Nephron (organoid): Measurements from ENCODE around the gene UQCRC1.

Experiments used
- H3K27ac Mint-ChIP-seq, 3 experiments: 2 replicates each; pipeline ENCODE4 v1.8.0; 2020; ENCODE audit warnings: mixed read lengths in 3 of 3, mild to moderate bottlenecking in 2 of 3, moderate library complexity in 1 of 3
- H3K27me3 Mint-ChIP-seq: 2 replicates; pipeline ENCODE4 v1.8.0; 2021; ENCODE audit warnings: low read depth, mild to moderate bottlenecking, moderate library complexity, mixed read lengths
- H3K36me3 Mint-ChIP-seq: 2 replicates; pipeline ENCODE4 v1.8.0; 2020; ENCODE audit warnings: low read depth, mixed read lengths
- H3K4me1 Mint-ChIP-seq: 2 replicates; pipeline ENCODE4 v1.8.0; 2020; ENCODE audit warnings: mixed read lengths
- H3K4me3 Mint-ChIP-seq, 3 experiments: 2 replicates each; pipeline ENCODE4 v1.8.0; 2020; ENCODE audit warnings: mild to moderate bottlenecking in 3 of 3, mixed read lengths in 3 of 3, moderate library complexity in 2 of 3
- H3K9me3 Mint-ChIP-seq: 2 replicates; pipeline ENCODE4 v1.8.0; 2020; ENCODE audit warnings: mixed read lengths
- CTCF ChIP-seq, 3 experiments: fragments of 200-600 bp; sonication (generic); IDR thresholded peaks; one replicate each; pipeline ENCODE4 v1.5.0; 2021; ENCODE audit warnings: antibody characterized with exemption in 3 of 3; ENCODE audit not compliant: unreplicated experiment in 3 of 3

The UQCRC1 gene

DNA sequence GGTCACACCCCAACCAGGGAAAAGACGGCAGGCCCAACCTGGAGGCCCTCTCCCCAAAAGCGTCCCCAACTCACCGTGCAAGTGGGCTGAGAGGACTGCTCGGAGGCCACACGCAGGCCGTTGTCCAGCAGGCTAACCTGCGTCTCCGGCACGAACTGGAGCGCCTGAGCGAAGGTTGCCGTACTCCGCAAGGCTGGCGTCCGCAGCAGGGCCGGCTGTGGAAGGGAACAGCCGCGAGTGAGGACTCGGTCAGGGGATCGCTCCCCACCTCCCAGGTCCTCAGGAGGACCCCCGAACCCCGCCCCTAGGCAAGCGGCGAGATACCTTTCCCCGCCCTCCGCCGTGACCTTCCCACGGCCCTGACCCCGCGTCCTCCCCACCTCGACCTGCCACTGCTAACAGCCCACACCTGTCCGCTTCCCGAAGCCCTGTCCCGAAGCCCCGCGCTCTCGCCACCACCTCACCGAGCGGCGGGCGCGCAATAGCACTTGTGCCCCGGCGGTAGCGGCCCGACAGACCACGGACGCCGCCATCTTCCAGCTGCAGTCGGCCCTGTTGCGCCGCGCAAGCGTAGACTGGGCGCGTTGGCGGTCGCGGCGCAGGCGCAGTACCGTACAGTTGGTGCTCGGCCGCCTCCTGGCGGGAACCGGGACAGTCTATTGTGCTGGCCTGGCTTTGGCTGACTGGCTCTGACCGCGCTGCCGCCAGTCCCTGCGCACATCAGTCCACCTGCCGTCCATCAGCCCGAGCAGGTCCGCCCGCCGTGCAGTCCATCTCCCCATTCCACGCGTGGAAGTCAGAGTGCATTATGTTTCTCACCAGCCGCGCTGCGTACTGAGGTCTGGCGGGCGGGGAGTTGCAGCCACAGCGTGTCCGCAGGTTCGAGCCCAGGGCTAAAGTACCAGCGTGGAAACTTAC, at the start of gene UQCRC1:
Gene UQCRC1, minus strand, starts transcription at position 559 of the 918 bp plus-strand sequence. Its CDS starts 26 bp downstream, at position 533.
- Mint-ChIP-seq H3K36me3 (peaks cover 34% of the 10 kb centered on the region), H3K4me1 (peaks cover 16% of the 10 kb centered on the region), H3K27me3 (peaks cover 4% of the 10 kb centered on the region), H3K4me3 (peak within 1 kb of the TSS; percentile 98 to 99 (median 98)), H3K27ac (peak within 1 kb of the TSS; percentile 86 to 97 (median 93)), H3K9me3 (no peaks in the 10 kb centered on the region)
- TF ChIP-seq CTCF (IDR thresholded peaks at IDR 0.05; ENCODE audit: unreplicated experiment in 3 of 3) = peak; percentile 73 to 82 (median 78)

DNA sequence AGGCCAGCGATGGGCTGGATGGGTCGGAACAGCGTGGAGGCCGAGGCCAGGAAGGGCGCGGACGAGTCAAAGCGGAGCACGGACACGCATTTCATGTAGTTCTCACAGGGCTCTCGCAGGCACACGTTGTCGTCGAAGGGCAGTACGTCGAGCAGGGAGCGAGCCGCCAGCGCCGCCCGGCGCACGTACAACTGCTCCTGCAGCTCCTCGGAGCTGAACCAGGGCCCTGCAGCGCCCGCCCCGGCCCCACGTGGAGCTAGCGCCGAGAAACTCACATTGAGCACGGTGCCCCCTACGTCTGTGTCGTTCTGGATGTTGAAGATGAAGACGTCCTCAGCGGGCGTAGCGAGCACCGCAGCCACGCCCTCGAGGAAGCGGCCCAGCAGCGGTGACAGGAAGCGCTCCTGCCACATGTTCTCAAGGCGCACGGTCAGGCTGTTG, 47.4 kb upstream of the UQCRC1 start:
- Mint-ChIP-seq H3K27ac (no peak overlapping the region), H3K4me1 (no peaks in the 10 kb centered on the region), H3K36me3 (peaks cover 6% of the 10 kb centered on the region), H3K4me3 (peak overlapping the region in 1 of 3 experiments; percentile 27), H3K9me3 (peaks cover 3% of the 10 kb centered on the region), H3K27me3 (peaks cover 25% of the 10 kb centered on the region)
- no peak for TF ChIP-seq CTCF (IDR thresholded peaks at IDR 0.05; ENCODE audit: unreplicated experiment in 3 of 3)

DNA sequence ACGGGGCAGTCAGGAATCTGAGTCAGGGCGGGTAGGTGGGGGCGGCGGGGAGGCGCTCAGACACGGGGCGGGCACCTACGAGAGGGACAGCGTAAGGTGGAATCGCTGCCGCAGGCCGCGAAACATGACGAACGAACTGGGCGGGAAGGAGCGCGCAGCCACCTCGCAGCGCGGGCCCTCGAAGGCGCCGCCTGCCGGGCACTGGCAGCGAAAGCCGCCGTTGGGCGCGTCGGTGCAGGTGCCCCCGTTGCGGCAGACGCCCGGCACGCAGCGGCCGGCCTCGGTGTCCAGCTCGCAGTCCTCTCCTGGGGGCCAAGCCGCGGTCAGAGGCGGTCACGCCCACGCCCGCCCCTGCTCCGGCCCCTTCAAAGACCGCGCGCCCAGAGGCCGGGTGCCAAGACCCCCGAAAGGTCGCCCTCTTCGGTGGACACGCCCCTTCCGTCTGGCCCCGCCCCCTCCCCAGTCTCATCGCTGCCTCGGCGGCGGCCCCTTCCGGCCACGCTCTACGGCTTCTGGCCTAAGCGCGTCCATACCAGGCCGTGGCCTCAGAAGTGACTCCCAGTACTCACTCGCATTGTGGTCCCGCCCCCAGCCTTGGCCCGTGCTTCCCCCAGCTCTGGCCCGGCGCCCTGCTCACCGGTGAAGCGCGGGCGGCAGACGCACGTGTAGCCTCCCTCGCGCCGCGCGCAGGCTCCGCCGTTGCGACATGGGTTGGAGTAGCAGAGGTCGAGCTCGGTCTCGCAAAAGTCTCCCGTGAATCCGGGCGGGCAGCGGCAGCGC, 46.8 kb upstream of the UQCRC1 start:
- TF ChIP-seq CTCF (IDR thresholded peaks at IDR 0.05; ENCODE audit: unreplicated experiment in 3 of 3) = peak; percentile 63 to 86 (median 69)

GRCh38 chr3:48655606-48656005, 46.2 kb upstream of the UQCRC1 start:
- no peak overlapping the region for H3K27ac Mint-ChIP-seq

More for the DNA sequence above, 46.8 kb upstream of the UQCRC1 start:
- Mint-ChIP-seq H3K27me3 (peaks cover 23% of the 10 kb centered on the region), H3K4me3 (peak overlapping the region in 2 of 3 experiments; percentile 32 to 46), H3K36me3 (peaks cover 6% of the 10 kb centered on the region), H3K9me3 (peaks cover 3% of the 10 kb centered on the region), H3K27ac (no peak overlapping the region), H3K4me1 (no peaks in the 10 kb centered on the region)

GRCh38 chr3:48655063-48655462, 45.6 kb upstream of the UQCRC1 start:
- Mint-ChIP-seq H3K27me3 (peaks cover 23% of the 10 kb centered on the region), H3K4me3 (peak overlapping the region; percentile 43 to 78 (median 65)), H3K9me3 (peaks cover 3% of the 10 kb centered on the region), H3K4me1 (no peaks in the 10 kb centered on the region), H3K36me3 (peaks cover 6% of the 10 kb centered on the region), H3K27ac (no peak overlapping the region)
- no peak for TF ChIP-seq CTCF (IDR thresholded peaks at IDR 0.05; ENCODE audit: unreplicated experiment in 3 of 3)

More at GRCh38 chr3:48655606-48656005, 46.2 kb upstream of the UQCRC1 start:
- H3K9me3 Mint-ChIP-seq = peaks cover 3% of the 10 kb centered on the region
- peaks cover 23% of the 10 kb centered on the region for H3K27me3 Mint-ChIP-seq
- H3K36me3 Mint-ChIP-seq = peaks cover 6% of the 10 kb centered on the region
- no peaks in the 10 kb centered on the region for H3K4me1 Mint-ChIP-seq
- H3K4me3 Mint-ChIP-seq = peak overlapping the region; percentile 43 to 78 (median 65)
- no peak for TF ChIP-seq CTCF (IDR thresholded peaks at IDR 0.05; ENCODE audit: unreplicated experiment in 3 of 3)
